Measurements from ENCODE around the gene ARG2.

GRCh38 chr14:67575684-67576083, 44.0 kb upstream of the ARG2 start:
- TF ChIP-seq, protein P1, sequence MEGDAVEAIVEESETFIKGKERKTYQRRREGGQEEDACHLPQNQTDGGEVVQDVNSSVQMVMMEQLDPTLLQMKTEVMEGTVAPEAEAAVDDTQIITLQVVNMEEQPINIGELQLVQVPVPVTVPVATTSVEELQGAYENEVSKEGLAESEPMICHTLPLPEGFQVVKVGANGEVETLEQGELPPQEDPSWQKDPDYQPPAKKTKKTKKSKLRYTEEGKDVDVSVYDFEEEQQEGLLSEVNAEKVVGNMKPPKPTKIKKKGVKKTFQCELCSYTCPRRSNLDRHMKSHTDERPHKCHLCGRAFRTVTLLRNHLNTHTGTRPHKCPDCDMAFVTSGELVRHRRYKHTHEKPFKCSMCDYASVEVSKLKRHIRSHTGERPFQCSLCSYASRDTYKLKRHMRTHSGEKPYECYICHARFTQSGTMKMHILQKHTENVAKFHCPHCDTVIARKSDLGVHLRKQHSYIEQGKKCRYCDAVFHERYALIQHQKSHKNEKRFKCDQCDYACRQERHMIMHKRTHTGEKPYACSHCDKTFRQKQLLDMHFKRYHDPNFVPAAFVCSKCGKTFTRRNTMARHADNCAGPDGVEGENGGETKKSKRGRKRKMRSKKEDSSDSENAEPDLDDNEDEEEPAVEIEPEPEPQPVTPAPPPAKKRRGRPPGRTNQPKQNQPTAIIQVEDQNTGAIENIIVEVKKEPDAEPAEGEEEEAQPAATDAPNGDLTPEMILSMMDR (IDR thresholded peaks at IDR 0.05 in 2 of 3, conservative IDR thresholded peaks at IDR 0.05 in 1 of 3; ENCODE audit: insufficient read depth in 2 of 3, low read depth in 1 of 3, low read length in 3 of 3) = no peak
- TF ChIP-seq HES1 (IDR thresholded peaks at IDR 0.05; ENCODE audit: low read depth) = no peak
- no peak for TF ChIP-seq GABPA (tag; conservative IDR thresholded peaks at IDR 0.05; ENCODE audit: low read depth)
